Keratinocyte (primary cell): ENCODE measurements around the gene PTPRD. TPM values are rescaled to one million over a fixed set of nuclear protein-coding genes. Genes with fewer than 3 reads are reported as not detected.

ENCODE experiments used
- DNase-seq: peaks from one replicate; pipeline ENCODE4 v3.0.0-alpha.2; 2011; ENCODE audit warnings: low read depth, missing footprints, low spot score
- FAIRE-seq: peaks from 2 replicates; lab custom pipeline; 2011; peaks lifted over from hg19 to GRCh38; lab: Jason Lieb, UNC
- H2AFZ ChIP-seq: 2 replicates; pipeline ENCODE4 v1.6.0; 2012; ENCODE audit warnings: low read length, control low read depth, inconsistent platforms; ENCODE audit not compliant: control insufficient read depth
- H3K27ac ChIP-seq: 2 replicates; pipeline ENCODE4 v1.5.1; 2011; ENCODE audit warnings: low read length; ENCODE audit not compliant: control insufficient read depth, insufficient read depth
- H3K27me3 ChIP-seq: 3 replicates; pipeline ENCODE4 v1.6.0; 2011; ENCODE audit warnings: low read length; ENCODE audit not compliant: control insufficient read depth, insufficient read depth; ENCODE audit errors: extremely low read depth
- H3K36me3 ChIP-seq, 2 experiments: 2 replicates in 1 of 2; 3 replicates in 1 of 2; pipeline ENCODE4 v1.5.1; 2011; ENCODE audit warnings: low read length in 2 of 2, mild to moderate bottlenecking in 1 of 2; ENCODE audit not compliant: control insufficient read depth in 2 of 2, insufficient read depth in 2 of 2; ENCODE audit errors: extremely low read depth in 1 of 2
- H3K4me1 ChIP-seq: 3 replicates; pipeline ENCODE4 v1.5.1; 2011; ENCODE audit warnings: low read length; ENCODE audit not compliant: control insufficient read depth, insufficient read depth; ENCODE audit errors: extremely low read depth
- H3K4me2 ChIP-seq: 3 replicates; pipeline ENCODE4 v1.6.0; 2011; ENCODE audit warnings: low read depth, low read length; ENCODE audit not compliant: control insufficient read depth, insufficient read depth; ENCODE audit errors: extremely low read depth
- H3K4me3 ChIP-seq, 3 experiments: fragments of 200-600 bp in 1 of 3; sonication (generic) in 1 of 3; 2 replicates in 2 of 3; 3 replicates in 1 of 3; pipeline ENCODE4 v1.5.1; 2011 to 2016; ENCODE audit warnings: low read length in 3 of 3, mild to moderate bottlenecking in 3 of 3, control low read depth in 2 of 3, inconsistent platforms in 1 of 3, low read depth in 1 of 3, mixed read lengths in 1 of 3, mixed run types in 1 of 3, moderate library complexity in 1 of 3; ENCODE audit not compliant: control insufficient read depth in 2 of 3, insufficient read depth in 2 of 3; ENCODE audit errors: extremely low read depth in 1 of 3
- H3K79me2 ChIP-seq: 2 replicates; pipeline ENCODE4 v1.6.0; 2012; ENCODE audit warnings: low read length; ENCODE audit not compliant: control insufficient read depth, insufficient read depth
- H3K9ac ChIP-seq: 3 replicates; pipeline ENCODE4 v1.6.0; 2011; ENCODE audit warnings: low read length; ENCODE audit not compliant: control insufficient read depth, insufficient read depth; ENCODE audit errors: extremely low read depth
- H3K9me1 ChIP-seq: 3 replicates; pipeline ENCODE4 v1.6.0; 2011; ENCODE audit warnings: low read length; ENCODE audit not compliant: control insufficient read depth, insufficient read depth; ENCODE audit errors: extremely low read depth
- H3K9me3 ChIP-seq: 2 replicates; pipeline ENCODE4 v1.5.1; 2012; ENCODE audit warnings: low read depth, low read length; ENCODE audit not compliant: control insufficient read depth
- H4K20me1 ChIP-seq: 3 replicates; pipeline ENCODE4 v1.6.0; 2011; ENCODE audit warnings: low read length; ENCODE audit not compliant: control insufficient read depth, insufficient read depth; ENCODE audit errors: extremely low read depth
- EZH2 ChIP-seq: IDR thresholded peaks from one replicate; pipeline ENCODE4 v1.6.1; 2012; ENCODE audit warnings: inconsistent platforms, mild to moderate bottlenecking, low read length, moderate library complexity
- dilution Hi-C: fragments of 300-500 bp; cut with MboI; formaldehyde crosslinking; loops from one replicate; pipeline ENCODE4 v1.7.0; 2020; ENCODE audit warnings: low sequenced_read_pairs; ENCODE audit not compliant: extremely low pct_ligation_motif_present
- polyA plus RNA-seq, 5 experiments: library from polyadenylated mRNA; depleted of rRNA in 3 of 5; stranded (reverse) in 3 of 5; stranded (forward) in 1 of 5; unstranded in 1 of 5; fragments of >200 nt; gene quantifications; 1 replicate in 1 of 5; 2 replicates in 3 of 5; 3 replicates in 1 of 5; pipeline versions ENCODE4 v1.2.1 to v1.2.3, GENCODE V29; 2011 to 2012; ENCODE audit warnings: missing spikeins in 2 of 5, low read depth in 1 of 5, low replicate concordance in 1 of 5
- TF ChIP-seq, protein P1 (sequence below), 3 experiments: IDR thresholded peaks in 1 of 3; conservative IDR thresholded peaks in 1 of 3; optimal IDR thresholded peaks in 1 of 3; 2 replicates in 2 of 3; 3 replicates in 1 of 3; pipeline versions ENCODE3 to v1.5.1; 2011; ENCODE audit warnings: low read length in 3 of 3, mild to moderate bottlenecking in 3 of 3, moderate library complexity in 2 of 3, control low read depth in 1 of 3, inconsistent platforms in 1 of 3; ENCODE audit not compliant: insufficient read depth in 2 of 3; ENCODE audit errors: extremely low read depth in 1 of 3

The PTPRD gene
- polyA plus RNA-seq, 1 donor (not counting 4 experiments of a cell fraction or from before 2014, with no cell fraction given) = 0.10 TPM

DNA sequence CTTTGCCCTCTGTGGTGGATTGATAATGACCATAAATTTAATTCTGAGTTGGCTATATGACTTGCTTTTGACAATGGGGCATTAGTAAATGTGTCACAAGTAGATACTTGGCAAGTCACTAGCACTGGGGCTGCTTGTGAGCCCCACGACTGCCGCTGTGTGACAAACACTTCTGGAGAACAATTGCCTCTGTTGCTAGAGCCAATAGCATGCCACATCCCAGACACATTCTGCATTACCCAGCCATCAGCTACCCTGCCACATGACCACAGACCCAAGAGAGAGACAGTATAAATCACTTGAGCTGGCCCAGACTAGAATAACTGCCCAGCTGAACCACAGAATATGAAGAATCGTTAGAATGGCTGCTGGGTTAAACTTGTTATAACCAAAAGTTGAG lies 2060.1 kb downstream of the PTPRD start:
- FAIRE-seq (no peak), DNase-seq (no peak)
- Histone ChIP-seq H3K9ac (no peak overlapping the region), H2AFZ (no peak overlapping the region), H3K79me2 (no peaks in the 10 kb centered on the region), H3K36me3 (no peaks in the 10 kb centered on the region), H3K27me3 (no peaks in the 10 kb centered on the region), H4K20me1 (no peaks in the 10 kb centered on the region), H3K9me3 (no peaks in the 10 kb centered on the region), H3K9me1 (no peaks in the 10 kb centered on the region), H3K4me2 (no peak overlapping the region), H3K27ac (no peak overlapping the region), H3K4me1 (no peaks in the 10 kb centered on the region), H3K4me3 (no peak overlapping the region)
- dilution Hi-C loops = no loop called here
- TF ChIP-seq, protein P1, sequence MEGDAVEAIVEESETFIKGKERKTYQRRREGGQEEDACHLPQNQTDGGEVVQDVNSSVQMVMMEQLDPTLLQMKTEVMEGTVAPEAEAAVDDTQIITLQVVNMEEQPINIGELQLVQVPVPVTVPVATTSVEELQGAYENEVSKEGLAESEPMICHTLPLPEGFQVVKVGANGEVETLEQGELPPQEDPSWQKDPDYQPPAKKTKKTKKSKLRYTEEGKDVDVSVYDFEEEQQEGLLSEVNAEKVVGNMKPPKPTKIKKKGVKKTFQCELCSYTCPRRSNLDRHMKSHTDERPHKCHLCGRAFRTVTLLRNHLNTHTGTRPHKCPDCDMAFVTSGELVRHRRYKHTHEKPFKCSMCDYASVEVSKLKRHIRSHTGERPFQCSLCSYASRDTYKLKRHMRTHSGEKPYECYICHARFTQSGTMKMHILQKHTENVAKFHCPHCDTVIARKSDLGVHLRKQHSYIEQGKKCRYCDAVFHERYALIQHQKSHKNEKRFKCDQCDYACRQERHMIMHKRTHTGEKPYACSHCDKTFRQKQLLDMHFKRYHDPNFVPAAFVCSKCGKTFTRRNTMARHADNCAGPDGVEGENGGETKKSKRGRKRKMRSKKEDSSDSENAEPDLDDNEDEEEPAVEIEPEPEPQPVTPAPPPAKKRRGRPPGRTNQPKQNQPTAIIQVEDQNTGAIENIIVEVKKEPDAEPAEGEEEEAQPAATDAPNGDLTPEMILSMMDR (optimal IDR thresholded peaks at IDR 0.05 in 1 of 3, IDR thresholded peaks at IDR 0.05 in 1 of 3, conservative IDR thresholded peaks at IDR 0.05 in 1 of 3; ENCODE audit: extremely low read depth in 1 of 3, insufficient read depth in 2 of 3, low read length in 3 of 3) = no peak
- TF ChIP-seq EZH2 = no peak

DNA sequence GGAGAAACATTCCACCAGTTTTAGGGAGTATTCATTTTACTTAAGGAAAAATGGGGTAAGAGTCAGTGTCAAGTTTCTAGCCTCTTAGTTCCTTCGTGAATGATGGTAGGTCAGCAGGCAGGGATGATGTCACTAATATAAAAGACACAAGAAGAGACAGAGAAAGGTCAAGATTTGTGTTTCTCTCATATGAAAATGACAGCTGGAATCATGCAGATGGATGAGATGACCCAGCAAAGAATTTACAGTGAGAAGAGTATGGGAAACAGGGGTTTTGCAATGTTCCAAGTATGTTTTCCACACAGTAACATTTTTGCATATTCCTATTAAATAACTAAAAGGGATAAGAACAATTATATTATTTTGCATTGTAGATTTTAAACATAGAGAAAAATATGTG lies 2063.6 kb downstream of the PTPRD start:
- TF ChIP-seq EZH2 = no peak
- TF ChIP-seq, protein P1 (optimal IDR thresholded peaks at IDR 0.05 in 1 of 3, IDR thresholded peaks at IDR 0.05 in 1 of 3, conservative IDR thresholded peaks at IDR 0.05 in 1 of 3; ENCODE audit: extremely low read depth in 1 of 3, insufficient read depth in 2 of 3, low read length in 3 of 3) = no peak
- H3K36me3 ChIP-seq = no peaks in the 10 kb centered on the region
- dilution Hi-C loops = no loop called here
- FAIRE-seq (no peak), DNase-seq (no peak)
- no peaks in the 10 kb centered on the region for H3K27me3 ChIP-seq
- H3K4me1 ChIP-seq = no peaks in the 10 kb centered on the region
- no peaks in the 10 kb centered on the region for H3K79me2 ChIP-seq
- no peak overlapping the region for H3K9ac ChIP-seq
- no peaks in the 10 kb centered on the region for H3K9me3 ChIP-seq
- no peak overlapping the region for H2AFZ ChIP-seq
- no peak overlapping the region for H3K27ac ChIP-seq
- H3K4me3 ChIP-seq = no peak overlapping the region
- H3K9me1 ChIP-seq = no peaks in the 10 kb centered on the region
- no peak overlapping the region for H3K4me2 ChIP-seq
- no peaks in the 10 kb centered on the region for H4K20me1 ChIP-seq
